ENCODE data around the gene CNTROB.
"Not testable (repeated sequence)": the region's sequence is repeated elsewhere in the genome, so short reads cannot be mapped to it uniquely, and the experiment has no call there.

The CNTROB gene

GRCh38 chr17:7943291-7943690 is 11.3 kb downstream of the CNTROB start:
- no peak for DNase-seq (ENCODE audit: low read depth)

DNA sequence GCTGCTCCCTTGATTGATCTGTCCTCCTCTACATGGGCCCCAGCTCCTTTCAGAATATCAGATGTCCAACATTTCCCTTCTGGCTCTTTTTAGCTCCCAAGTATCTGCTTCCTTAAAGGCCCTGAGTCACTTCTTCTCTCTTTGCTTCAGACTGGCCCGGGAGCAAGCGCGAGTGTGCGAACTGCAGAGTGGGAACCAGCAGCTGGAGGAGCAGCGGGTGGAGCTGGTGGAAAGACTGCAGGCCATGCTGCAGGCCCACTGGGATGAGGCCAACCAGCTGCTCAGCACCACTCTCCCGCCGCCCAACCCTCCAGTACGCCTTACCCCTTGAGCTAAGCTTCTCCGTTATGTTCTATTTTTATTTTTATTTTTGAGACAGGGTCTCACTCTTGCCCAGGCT is 12.3 kb downstream of the CNTROB start:
- no peak for DNase-seq (ENCODE audit: low read depth)

- no peak for DNase-seq (ENCODE audit: low read depth)
Observed at GRCh38 chr17:7945651-7946050, 13.6 kb downstream of the CNTROB start.

GRCh38 chr17:7946441-7946840 is 14.4 kb downstream of the CNTROB start:
- DNase-seq (ENCODE audit: low read depth), result no peak

DNA sequence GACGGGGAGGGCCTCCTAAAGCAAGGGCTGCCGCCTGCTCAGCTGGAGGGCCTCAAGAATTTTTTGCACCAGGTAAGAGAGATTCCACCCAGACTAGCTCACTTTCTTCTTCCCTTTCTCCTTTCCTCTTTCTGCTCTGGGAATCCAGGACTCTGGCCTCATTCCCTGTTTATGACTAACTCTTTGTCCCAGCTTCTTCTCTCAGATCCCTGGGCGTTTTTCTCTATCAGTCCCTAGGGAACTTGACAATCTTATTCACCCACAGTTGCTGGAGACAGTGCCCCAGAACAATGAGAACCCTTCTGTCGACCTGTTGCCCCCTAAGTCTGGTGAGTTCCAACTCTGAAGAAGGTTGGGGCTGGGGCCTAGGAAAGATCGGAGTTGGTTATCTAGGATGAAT is 15.6 kb downstream of the CNTROB start:
- DNase-seq (ENCODE audit: low read depth), result no peak

GRCh38 chr17:7950578-7950977 is 18.6 kb downstream of the CNTROB start:
- DNase-seq (ENCODE audit: low read depth), result no peak

DNA sequence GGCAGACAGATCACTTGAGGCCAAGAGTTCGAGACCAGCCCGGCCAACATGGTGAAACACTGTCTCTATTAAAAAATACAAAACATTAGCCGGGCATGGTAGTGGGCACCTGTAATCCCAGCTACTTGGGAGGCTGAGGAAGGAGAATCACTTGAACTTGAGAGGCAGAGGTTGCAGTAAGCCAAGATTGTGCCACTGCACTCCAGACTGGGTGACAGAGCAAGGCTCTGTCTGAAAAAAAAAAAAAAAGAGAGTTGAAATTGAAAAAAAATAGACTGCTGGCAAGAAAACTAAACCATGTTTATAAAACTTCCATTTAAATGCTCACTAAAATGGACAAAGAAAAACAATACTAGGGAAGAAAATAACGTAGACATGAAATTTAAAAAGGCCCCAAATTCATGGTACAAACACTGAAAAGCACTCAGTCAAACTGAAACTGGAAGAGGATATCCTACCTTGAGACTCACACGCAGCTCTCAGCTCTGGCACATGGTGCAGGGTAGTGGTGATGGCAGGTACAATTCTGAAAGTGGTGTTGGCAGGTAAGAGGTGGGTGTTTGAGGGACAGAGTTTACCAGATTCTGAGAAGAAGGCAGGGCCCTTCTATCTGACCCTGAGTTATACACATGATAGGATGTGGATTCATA is 19.3 kb downstream of the CNTROB start:
- DNase-seq (ENCODE audit: low read depth), result no peak

- DNase-seq (ENCODE audit: low read depth), result not testable (repeated sequence)
Observed at GRCh38 chr17:7953266-7953665, 21.3 kb downstream of the CNTROB start.

DNA sequence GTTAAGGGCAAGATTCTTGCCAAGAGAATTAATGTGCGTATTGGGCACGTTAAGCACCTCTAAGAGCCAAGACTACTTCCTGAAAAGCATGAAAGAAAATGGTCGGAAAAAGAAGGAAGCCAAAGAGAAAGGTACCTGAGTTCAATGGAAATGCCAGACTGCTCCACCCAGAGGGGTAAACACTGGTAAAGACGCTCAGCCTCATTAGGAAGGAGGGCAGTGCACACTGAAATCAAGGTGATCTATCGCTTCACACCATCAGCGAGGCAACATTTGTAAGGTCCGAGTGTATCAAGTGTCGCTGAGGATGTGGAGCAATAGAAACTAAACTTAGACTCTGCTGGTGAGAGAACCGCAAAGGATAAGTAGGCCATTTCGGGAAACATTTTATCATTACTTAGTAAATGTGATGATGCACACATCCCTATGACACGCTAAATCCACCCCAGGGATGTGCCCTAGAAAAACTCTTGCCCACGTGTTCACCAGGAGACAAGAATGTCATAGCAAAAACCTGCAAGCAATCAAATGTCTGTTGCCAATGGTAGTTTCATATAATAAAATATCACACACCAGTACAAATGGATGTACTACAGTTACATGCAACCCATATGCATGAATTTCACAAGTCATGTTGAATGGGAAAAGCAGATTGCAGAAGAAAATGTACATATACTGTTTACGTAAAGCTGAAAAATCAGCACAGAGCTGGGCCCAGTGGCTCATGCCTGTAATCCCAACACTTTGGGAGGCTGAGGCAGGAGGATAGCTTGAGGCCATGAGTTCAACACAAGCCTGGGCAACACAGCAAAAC is 23.6 kb downstream of the CNTROB start:
- DNase-seq (ENCODE audit: low read depth), result no peak

GRCh38 chr17:7956228-7956965 is 24.4 kb downstream of the CNTROB start:
- DNase-seq (ENCODE audit: low read depth), result no peak

GRCh38 chr17:7959503-7960253 is 27.7 kb downstream of the CNTROB start:
- no peak for DNase-seq (ENCODE audit: low read depth)

DNA sequence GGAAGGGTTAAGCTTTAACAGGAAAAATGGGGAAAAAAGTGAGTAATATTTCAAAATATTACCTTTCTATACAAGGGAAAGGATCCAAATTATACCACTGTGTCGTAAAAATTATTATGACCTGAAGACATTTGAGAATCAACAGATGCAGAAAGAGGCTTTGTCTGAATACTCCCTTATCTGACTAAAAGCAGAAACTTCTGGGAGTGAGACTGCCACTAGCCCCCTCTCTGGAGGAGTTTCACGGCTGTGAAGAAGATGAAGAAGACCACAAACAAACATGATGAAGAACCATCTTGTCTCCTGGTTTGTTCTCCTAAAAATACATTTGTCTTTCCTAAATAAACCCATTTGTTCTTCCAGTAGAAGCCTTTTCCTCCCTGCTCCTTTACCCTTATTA is 29.4 kb downstream of the CNTROB start:
- DNase-seq (ENCODE audit: low read depth), result no peak

DNA sequence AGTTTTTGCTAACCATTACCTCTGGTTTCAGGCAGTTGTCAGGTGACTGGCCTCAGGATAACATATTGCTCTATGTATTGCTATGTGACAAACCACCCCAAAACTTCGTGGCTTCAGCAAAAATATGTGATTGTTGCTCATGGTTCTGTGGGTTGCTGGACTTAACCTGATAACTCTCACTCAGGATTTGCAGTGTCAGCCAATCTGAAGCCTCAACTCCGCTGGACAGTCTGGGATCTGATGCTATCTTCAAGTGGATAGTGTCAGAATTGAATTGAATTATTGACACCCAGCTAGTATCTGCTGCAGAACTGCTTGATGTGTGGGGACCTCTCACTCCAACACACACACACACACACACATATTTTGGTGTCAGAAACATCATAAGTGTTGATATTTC is 35.7 kb downstream of the CNTROB start:
- no peak for DNase-seq (ENCODE audit: low read depth)

GRCh38 chr17:7969433-7969832 is 37.4 kb downstream of the CNTROB start:
- no peak for DNase-seq (ENCODE audit: low read depth)

DNA sequence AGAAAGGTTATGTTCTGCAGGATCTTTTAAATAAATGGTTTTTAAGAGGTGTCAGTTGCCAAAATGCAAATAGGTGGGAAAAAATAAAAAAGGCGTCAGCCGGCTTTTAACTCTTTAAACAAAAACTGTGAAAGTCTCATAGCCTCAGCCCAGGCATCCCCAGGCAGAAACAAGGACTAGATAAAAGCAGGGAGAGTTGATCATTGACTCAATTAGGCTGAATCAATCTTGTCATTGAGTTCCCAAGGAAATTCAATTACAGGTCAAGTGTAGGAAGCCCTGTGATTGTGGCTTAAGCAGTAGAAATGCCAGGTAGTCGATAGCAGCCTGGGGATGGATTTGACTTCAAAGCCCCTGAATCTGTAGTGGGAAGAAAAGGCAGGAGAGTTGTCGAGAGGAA is 39.6 kb downstream of the CNTROB start:
- no peak for DNase-seq (ENCODE audit: low read depth)

- DNase-seq (ENCODE audit: low read depth), result no peak
Observed at GRCh38 chr17:7972131-7972785, 40.3 kb downstream of the CNTROB start.

DNA sequence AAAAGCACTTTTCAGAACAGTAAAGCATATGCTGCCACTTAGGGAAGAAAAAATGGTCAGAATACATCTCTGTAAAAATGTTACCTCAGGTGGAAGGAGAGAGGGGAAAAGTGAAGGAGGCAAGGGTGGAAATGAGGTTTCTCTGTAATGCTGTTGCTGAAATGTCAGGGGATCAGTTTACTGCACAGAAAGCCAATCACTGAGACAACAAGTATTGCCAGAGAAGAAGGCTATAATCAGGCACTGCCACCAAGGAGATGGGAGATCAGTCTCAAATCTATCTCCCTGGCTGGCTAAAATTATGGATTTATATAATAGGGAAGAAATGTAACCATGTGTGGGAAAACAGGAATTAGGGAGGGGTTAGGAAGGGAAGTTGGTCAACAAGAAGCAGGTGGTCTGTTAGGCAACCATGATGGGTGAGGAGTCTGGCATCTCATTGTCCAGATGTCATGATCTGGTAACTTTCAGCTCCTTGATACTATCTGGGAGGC is 42.7 kb downstream of the CNTROB start:
- no peak for DNase-seq (ENCODE audit: low read depth)

- no peak for DNase-seq (ENCODE audit: low read depth)
Observed at GRCh38 chr17:7977039-7977438, 45.0 kb downstream of the CNTROB start.

DNA sequence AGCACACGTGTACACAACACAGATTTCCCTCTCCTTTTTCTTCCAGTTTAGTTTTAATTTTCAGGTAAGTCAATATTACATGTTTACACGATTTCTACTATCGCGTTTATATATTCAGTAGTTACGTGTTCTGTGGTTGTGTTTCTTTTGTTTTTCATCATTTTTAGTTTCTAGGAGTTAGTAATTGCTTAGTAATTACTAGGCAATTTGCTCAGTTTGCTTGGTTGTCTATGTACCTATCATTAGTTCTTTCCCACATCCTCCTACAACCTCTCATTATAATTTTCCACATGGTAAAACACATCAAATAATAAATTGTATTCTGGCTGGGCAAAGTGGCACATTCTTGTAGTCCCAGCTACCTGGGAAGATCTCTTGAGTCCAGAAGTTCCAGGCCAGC is 45.8 kb downstream of the CNTROB start:
- DNase-seq (ENCODE audit: low read depth), result no peak

DNA sequence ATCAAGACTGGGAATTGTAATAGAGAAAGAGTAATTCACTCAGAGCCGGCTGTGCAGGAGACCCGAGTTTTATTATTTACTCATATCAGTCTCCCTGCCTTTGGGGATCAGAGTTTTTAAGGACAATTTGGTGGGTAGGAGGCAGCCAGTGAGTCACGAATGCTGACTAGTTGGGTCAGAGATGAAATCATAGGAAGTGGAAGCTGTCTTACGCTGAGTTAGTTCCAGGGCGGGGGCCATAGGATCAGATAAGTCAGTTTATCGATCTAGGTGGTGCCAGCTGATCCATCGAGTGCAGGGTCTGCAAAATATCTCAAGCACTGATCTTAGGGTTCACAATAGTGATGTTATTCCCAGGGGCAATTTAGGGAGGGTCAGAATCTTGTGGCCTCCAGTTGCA is 50.2 kb downstream of the CNTROB start:
- DNase-seq (ENCODE audit: low read depth), result no peak

- DNase-seq (ENCODE audit: low read depth), result no peak
Observed at GRCh38 chr17:7982666-7983065, 50.7 kb downstream of the CNTROB start.

- DNase-seq (ENCODE audit: low read depth), result no peak
Observed at GRCh38 chr17:7984904-7985303, 52.9 kb downstream of the CNTROB start.
